ENCODE results near the gene SEMA4D. TPM values are rescaled to one million over a fixed set of nuclear protein-coding genes. Genes with fewer than 3 reads are reported as not detected.

Gene SEMA4D
- total RNA-seq, 1 donor from 2014 or later = 49.9 TPM

- Histone ChIP-seq H3K4me1 (peaks cover 16% of the 10 kb centered on the region), H3K27ac (no peak overlapping the region), H3K9me3 (no peaks in the 10 kb centered on the region), H3K36me3 (peaks cover 94% of the 10 kb centered on the region), H3K27me3 (ENCODE audit: low read depth) (no peaks in the 10 kb centered on the region), H3K4me3 (no peak overlapping the region)
- intact Hi-C loops (cut with DNase I) = no loop called here
- no peak for ATAC-seq
- no peak for TF ChIP-seq CTCF (IDR thresholded peaks at IDR 0.05)
- no peak for DNase-seq
These were observed 111.1 kb downstream of the SEMA4D start for GRCh38 chr9:89386797-89387196.

- peaks cover 16% of the 10 kb centered on the region for H3K4me1 ChIP-seq
- H3K36me3 ChIP-seq = peaks cover 90% of the 10 kb centered on the region
- H3K9me3 ChIP-seq = no peaks in the 10 kb centered on the region
- H3K4me3 ChIP-seq = no peak overlapping the region
- intact Hi-C loops (cut with DNase I) = no loop called here
- H3K27ac ChIP-seq = no peak overlapping the region
- H3K27me3 ChIP-seq (ENCODE audit: low read depth) = no peaks in the 10 kb centered on the region
- TF ChIP-seq CTCF (IDR thresholded peaks at IDR 0.05) = no peak
- no peak for DNase-seq
- no peak for ATAC-seq
These were observed 111.7 kb downstream of the SEMA4D start for GRCh38 chr9:89386206-89386605.

- intact Hi-C loops (cut with DNase I) = no loop called here
- Histone ChIP-seq H3K27me3 (ENCODE audit: low read depth) (no peaks in the 10 kb centered on the region), H3K36me3 (peaks cover 76% of the 10 kb centered on the region), H3K4me3 (no peak overlapping the region), H3K27ac (no peak overlapping the region), H3K4me1 (peaks cover 16% of the 10 kb centered on the region), H3K9me3 (no peaks in the 10 kb centered on the region)
- ATAC-seq = no peak
- TF ChIP-seq CTCF (IDR thresholded peaks at IDR 0.05) = no peak
- DNase-seq = no peak
These were observed 113.1 kb downstream of the SEMA4D start for GRCh38 chr9:89384783-89385182.

- Histone ChIP-seq H3K4me3 (no peak overlapping the region), H3K9me3 (no peaks in the 10 kb centered on the region), H3K36me3 (peaks cover 74% of the 10 kb centered on the region), H3K4me1 (peaks cover 15% of the 10 kb centered on the region), H3K27ac (no peak overlapping the region), H3K27me3 (ENCODE audit: low read depth) (no peaks in the 10 kb centered on the region)
- intact Hi-C loops (cut with DNase I) = no loop called here
- no peak for TF ChIP-seq CTCF (IDR thresholded peaks at IDR 0.05)
- no peak for ATAC-seq
- DNase-seq = no peak
These were observed 114.1 kb downstream of the SEMA4D start for GRCh38 chr9:89383721-89384300.

- peaks cover 8% of the 10 kb centered on the region for H3K4me1 ChIP-seq
- no peaks in the 10 kb centered on the region for H3K9me3 ChIP-seq
- H3K36me3 ChIP-seq = peaks cover 74% of the 10 kb centered on the region
- DNase-seq (no peak), ATAC-seq (no peak)
- intact Hi-C loops (cut with DNase I) = no loop called here
- no peak overlapping the region for H3K4me3 ChIP-seq
- no peaks in the 10 kb centered on the region for H3K27me3 ChIP-seq (ENCODE audit: low read depth)
- no peak overlapping the region for H3K27ac ChIP-seq
- TF ChIP-seq CTCF (IDR thresholded peaks at IDR 0.05) = no peak
These were observed 114.7 kb downstream of the SEMA4D start for GRCh38 chr9:89383030-89383720.
